ENCODE results near the gene TMEM145.

DNA sequence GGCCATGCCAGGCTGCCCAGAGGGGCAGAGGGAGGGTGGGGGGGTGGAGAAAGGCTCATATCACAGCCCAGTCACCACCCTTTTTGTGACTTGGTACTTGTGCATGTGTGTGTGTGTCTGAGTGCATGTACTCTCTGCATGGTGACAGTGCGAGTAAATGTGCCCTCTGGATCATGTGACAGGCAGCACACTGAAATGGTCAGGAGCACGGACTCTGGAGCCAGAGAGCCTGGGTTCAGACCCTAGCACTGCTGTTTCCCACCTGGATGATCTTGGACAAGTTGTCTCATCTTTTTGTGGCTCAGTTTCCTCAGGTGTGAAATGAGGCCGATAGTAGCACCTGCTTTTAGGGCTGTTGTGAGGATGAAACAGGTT lies 42.1 kb upstream of the TMEM145 start:
- TF ChIP-seq, protein P1, sequence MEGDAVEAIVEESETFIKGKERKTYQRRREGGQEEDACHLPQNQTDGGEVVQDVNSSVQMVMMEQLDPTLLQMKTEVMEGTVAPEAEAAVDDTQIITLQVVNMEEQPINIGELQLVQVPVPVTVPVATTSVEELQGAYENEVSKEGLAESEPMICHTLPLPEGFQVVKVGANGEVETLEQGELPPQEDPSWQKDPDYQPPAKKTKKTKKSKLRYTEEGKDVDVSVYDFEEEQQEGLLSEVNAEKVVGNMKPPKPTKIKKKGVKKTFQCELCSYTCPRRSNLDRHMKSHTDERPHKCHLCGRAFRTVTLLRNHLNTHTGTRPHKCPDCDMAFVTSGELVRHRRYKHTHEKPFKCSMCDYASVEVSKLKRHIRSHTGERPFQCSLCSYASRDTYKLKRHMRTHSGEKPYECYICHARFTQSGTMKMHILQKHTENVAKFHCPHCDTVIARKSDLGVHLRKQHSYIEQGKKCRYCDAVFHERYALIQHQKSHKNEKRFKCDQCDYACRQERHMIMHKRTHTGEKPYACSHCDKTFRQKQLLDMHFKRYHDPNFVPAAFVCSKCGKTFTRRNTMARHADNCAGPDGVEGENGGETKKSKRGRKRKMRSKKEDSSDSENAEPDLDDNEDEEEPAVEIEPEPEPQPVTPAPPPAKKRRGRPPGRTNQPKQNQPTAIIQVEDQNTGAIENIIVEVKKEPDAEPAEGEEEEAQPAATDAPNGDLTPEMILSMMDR (IDR thresholded peaks at IDR 0.05): no peak
- TF ChIP-seq POLR2A (IDR thresholded peaks at IDR 0.05): no peak
